K562 (cell line): Measurements from ENCODE around the gene TRUB2. TPM values are rescaled to one million over a fixed set of nuclear protein-coding genes. Genes with fewer than 3 reads are reported as not detected.
A peak's percentile ranks its signal among the peaks of the same experiment; 100 is the strongest.

Experiments
- CHAMP1 ChIP-seq: fragments of 450-650 bp; IDR thresholded peaks from 2 replicates; pipeline ENCODE4 v1.6.1; 2016; ENCODE audit warnings: mild to moderate bottlenecking
- DPF2 ChIP-seq: fragments of 450-650 bp; IDR thresholded peaks from 2 replicates; pipeline ENCODE4 v1.6.1; 2016
- ETS1 ChIP-seq: conservative IDR thresholded peaks from 2 replicates; pipeline ENCODE4 v1.6.1; 2011; ENCODE audit warnings: low read depth, mild to moderate bottlenecking, low read length; ENCODE audit not compliant: control insufficient read depth
- FOSL1 ChIP-seq: fragments of 200-800 bp; sonication (Bioruptor generic); conservative IDR thresholded peaks from 2 replicates; pipeline ENCODE4 v1.6.1; 2016; ENCODE audit warnings: missing genetic modification characterization, missing compliant biosample characterization
- FOXA3 ChIP-seq, 2 experiments: fragments of 450-650 bp in 1 of 2; sonication (generic) in 1 of 2; formaldehyde crosslinking; IDR thresholded peaks in 1 of 2; conservative IDR thresholded peaks in 1 of 2; 2 replicates each; pipeline versions ENCODE4 v1.4.0 to v1.8.0; 2020 to 2022; ENCODE audit warnings: mild to moderate bottlenecking in 2 of 2, missing genetic modification reagents in 1 of 2
- JUND ChIP-seq, 2 experiments: IDR thresholded peaks; 2 replicates in 1 of 2; 3 replicates in 1 of 2; pipeline ENCODE4 v1.6.1; 2011; ENCODE audit warnings: borderline replicate concordance in 2 of 2, low read depth in 2 of 2, low read length in 2 of 2, improper control_type of control experiment in 1 of 2, missing biosample characterization in 1 of 2, missing genetic modification characterization in 1 of 2, missing genetic modification reagents in 1 of 2
- MYC ChIP-seq, 2 experiments: fragments of 250-450 bp in 1 of 2; sonication (Bioruptor Pico) in 1 of 2; IDR thresholded peaks; 2 replicates each; pipeline versions ENCODE4 v1.5.1 to v1.6.1; 2012 to 2021; ENCODE audit warnings: low read depth in 2 of 2, borderline replicate concordance in 1 of 2, improper control_type of control experiment in 1 of 2, low read length in 1 of 2, mild to moderate bottlenecking in 1 of 2, moderate library complexity in 1 of 2
- NR1H2 ChIP-seq: sonication (generic); formaldehyde crosslinking; IDR thresholded peaks from 2 replicates; pipeline ENCODE4 v1.4.0; 2020; ENCODE audit warnings: mild to moderate bottlenecking, missing genetic modification reagents
- RHOXF2B ChIP-seq: fragments of 250-450 bp; sonication (Bioruptor Pico); conservative IDR thresholded peaks from 2 replicates; pipeline ENCODE4 v1.5.1; 2021
- SMC3 ChIP-seq: conservative IDR thresholded peaks from 2 replicates; pipeline ENCODE4 v1.6.1; 2011; ENCODE audit warnings: low read depth, low read length, improper control_type of control experiment; ENCODE audit not compliant: insufficient read depth
- ZNF24 ChIP-seq: fragments of 450-650 bp; IDR thresholded peaks from 2 replicates; pipeline ENCODE4 v1.6.1; 2016
- ZNF280A ChIP-seq: fragments of 450-650 bp; IDR thresholded peaks from 2 replicates; pipeline ENCODE4 v1.6.1; 2018; ENCODE audit warnings: mild to moderate bottlenecking, low read depth; ENCODE audit not compliant: partially characterized antibody
- ZNF668 ChIP-seq: fragments of 250-450 bp; sonication (Bioruptor Pico); IDR thresholded peaks from 2 replicates; pipeline ENCODE4 v1.8.0; 2022; ENCODE audit warnings: mild to moderate bottlenecking, inconsistent platforms
- ZSCAN32 ChIP-seq: fragments of 450-650 bp; formaldehyde crosslinking; IDR thresholded peaks from 2 replicates; pipeline ENCODE4 v1.4.0; 2020; ENCODE audit warnings: mild to moderate bottlenecking, moderate library complexity
- polyA plus RNA-seq, 8 experiments: library from polyadenylated mRNA; depleted of rRNA in 4 of 8; stranded (reverse) in 5 of 8; unstranded in 3 of 8; fragments of >200 nt; fragmentation: Nextera tagmentation in 2 of 8; fragmentation: Illumina TruSeq in 1 of 8; extraction: Ambion mirVana in 2 of 8; extraction: Trizol in 1 of 8; gene quantifications; 2 replicates each; pipeline versions ENCODE4 v1.2.1 to v1.2.3, GENCODE V29; 2011 to 2014; ENCODE audit warnings: inconsistent platforms in 1 of 8, missing spikeins in 1 of 8
- total RNA-seq, 7 experiments: library from RNA; depleted of rRNA in 6 of 7; stranded (reverse); fragments of >200 nt in 6 of 7; fragmentation: Illumina TruSeq in 2 of 7; extraction: Trizol in 2 of 7; gene quantifications; 2 replicates each; pipeline versions ENCODE4 v1.2.1 to v1.2.3, GENCODE V29; 2011 to 2021; ENCODE audit warnings: low replicate concordance in 1 of 7
- TF ChIP-seq, protein P1 (sequence below): sonication (generic); formaldehyde crosslinking; IDR thresholded peaks from 2 replicates; pipeline ENCODE4 v1.8.0; 2023; ENCODE audit warnings: mild to moderate bottlenecking, missing genetic modification reagents
- TF ChIP-seq, protein P2 (sequence below): sonication (generic); formaldehyde crosslinking; IDR thresholded peaks from 2 replicates; pipeline ENCODE4 v1.8.0; 2022; ENCODE audit warnings: mild to moderate bottlenecking, missing genetic modification reagents

The TRUB2 gene
- total and polyA plus RNA-seq, 9 of the 15 experiments (the other 6 are each of a cell fraction or from before 2014, with no cell fraction given) = 9.3 to 110 (median 63.0) TPM

DNA sequence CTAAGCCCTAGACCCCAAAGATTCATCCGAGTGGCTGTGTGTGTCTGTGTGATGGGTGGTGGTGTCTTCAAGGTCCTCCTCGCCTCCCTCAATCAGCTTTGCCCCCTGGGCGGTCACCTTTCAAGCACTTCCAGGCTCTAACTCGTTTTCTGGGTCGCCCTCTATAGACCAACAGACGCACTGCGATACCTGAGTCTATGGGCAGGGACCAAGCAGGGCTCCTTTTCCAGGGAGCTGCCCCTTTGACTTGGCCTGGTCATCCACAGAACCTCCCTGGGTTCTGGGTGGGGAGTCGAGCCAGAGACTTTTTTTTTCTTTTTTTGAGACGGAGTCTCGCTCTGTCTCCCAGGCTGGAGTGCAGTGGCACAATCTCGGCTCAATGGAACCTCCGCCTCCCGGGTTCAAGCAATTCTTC, 19.2 kb upstream of the TRUB2 start (continued):
- TF ChIP-seq MYC (IDR thresholded peaks at IDR 0.05; ENCODE audit: low read depth, low read length) (peak; percentile 70), MYC (CRISPR knock-in tag; IDR thresholded peaks at IDR 0.05; ENCODE audit: borderline replicate concordance, low read depth) (no peak), DPF2 (0 out of 2 replicates have a peak, but pooled peaks have one; percentile 32), ZSCAN32 (no peak), FOXA3 (CRISPR knock-in tag; conservative IDR thresholded peaks at IDR 0.05 in 1 of 2, IDR thresholded peaks at IDR 0.05 in 1 of 2) (peak in 1 of 2 experiments; percentile 65; a peak in 1 of 4 replicates), NR1H2 (CRISPR knock-in tag) (no peak), ETS1 (no peak), CHAMP1 (no peak), RHOXF2B (CRISPR knock-in tag) (no peak), ZNF24 (no peak), JUND (IDR thresholded peaks at IDR 0.05; ENCODE audit: borderline replicate concordance, low read depth, low read length) (peak; percentile 75), JUND (tag; IDR thresholded peaks at IDR 0.05; ENCODE audit: borderline replicate concordance, low read depth, low read length) (no peak), SMC3 (peak; percentile 88), FOSL1 (tag) (no peak), ZNF668 (CRISPR knock-in tag) (no peak), ZNF280A (no peak)
- TF ChIP-seq, protein P1, sequence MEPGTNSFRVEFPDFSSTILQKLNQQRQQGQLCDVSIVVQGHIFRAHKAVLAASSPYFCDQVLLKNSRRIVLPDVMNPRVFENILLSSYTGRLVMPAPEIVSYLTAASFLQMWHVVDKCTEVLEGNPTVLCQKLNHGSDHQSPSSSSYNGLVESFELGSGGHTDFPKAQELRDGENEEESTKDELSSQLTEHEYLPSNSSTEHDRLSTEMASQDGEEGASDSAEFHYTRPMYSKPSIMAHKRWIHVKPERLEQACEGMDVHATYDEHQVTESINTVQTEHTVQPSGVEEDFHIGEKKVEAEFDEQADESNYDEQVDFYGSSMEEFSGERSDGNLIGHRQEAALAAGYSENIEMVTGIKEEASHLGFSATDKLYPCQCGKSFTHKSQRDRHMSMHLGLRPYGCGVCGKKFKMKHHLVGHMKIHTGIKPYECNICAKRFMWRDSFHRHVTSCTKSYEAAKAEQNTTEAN = 0 out of 2 replicates have a peak, but pooled peaks have one; percentile 47
- TF ChIP-seq, protein P2, sequence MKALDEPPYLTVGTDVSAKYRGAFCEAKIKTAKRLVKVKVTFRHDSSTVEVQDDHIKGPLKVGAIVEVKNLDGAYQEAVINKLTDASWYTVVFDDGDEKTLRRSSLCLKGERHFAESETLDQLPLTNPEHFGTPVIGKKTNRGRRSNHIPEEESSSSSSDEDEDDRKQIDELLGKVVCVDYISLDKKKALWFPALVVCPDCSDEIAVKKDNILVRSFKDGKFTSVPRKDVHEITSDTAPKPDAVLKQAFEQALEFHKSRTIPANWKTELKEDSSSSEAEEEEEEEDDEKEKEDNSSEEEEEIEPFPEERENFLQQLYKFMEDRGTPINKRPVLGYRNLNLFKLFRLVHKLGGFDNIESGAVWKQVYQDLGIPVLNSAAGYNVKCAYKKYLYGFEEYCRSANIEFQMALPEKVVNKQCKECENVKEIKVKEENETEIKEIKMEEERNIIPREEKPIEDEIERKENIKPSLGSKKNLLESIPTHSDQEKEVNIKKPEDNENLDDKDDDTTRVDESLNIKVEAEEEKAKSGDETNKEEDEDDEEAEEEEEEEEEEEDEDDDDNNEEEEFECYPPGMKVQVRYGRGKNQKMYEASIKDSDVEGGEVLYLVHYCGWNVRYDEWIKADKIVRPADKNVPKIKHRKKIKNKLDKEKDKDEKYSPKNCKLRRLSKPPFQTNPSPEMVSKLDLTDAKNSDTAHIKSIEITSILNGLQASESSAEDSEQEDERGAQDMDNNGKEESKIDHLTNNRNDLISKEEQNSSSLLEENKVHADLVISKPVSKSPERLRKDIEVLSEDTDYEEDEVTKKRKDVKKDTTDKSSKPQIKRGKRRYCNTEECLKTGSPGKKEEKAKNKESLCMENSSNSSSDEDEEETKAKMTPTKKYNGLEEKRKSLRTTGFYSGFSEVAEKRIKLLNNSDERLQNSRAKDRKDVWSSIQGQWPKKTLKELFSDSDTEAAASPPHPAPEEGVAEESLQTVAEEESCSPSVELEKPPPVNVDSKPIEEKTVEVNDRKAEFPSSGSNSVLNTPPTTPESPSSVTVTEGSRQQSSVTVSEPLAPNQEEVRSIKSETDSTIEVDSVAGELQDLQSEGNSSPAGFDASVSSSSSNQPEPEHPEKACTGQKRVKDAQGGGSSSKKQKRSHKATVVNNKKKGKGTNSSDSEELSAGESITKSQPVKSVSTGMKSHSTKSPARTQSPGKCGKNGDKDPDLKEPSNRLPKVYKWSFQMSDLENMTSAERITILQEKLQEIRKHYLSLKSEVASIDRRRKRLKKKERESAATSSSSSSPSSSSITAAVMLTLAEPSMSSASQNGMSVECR (CRISPR knock-in tag) = peak; percentile 88
